A549 treated with ZK216348 at 1 μM for 4 hours (cell line): Measurements from ENCODE around the gene OSCP1. TPM values are rescaled to one million over a fixed set of nuclear protein-coding genes. Genes with fewer than 3 reads are reported as not detected.

Experiments
- total RNA-seq: library from RNA; stranded (reverse); fragments of 200-300 nt; extraction: Qiagen RNA extraction; gene quantifications from 5 replicates; pipeline ENCODE4 v1.2.3, GENCODE V29; 2022; ENCODE audit warnings: low read depth

The OSCP1 gene
- 4.4 to 6.1 TPM (median 5.4 TPM) in 5 replicates for total RNA-seq

GRCh38 chr1:36450270-36450918 is at the start of gene OSCP1:
TSS of gene OSCP1 (minus strand) at chr1:36450451. CDS start at chr1:36450369, 82 bp downstream.

GRCh38 chr1:36482724-36483388 is 32.6 kb upstream of the OSCP1 start, which contains the start of gene CSF3R:
TSS of gene CSF3R (minus strand) at chr1:36482913. CDS start at chr1:36479496, 3,417 bp downstream.

GRCh38 chr1:36463803-36464604 is 13.8 kb upstream of the OSCP1 start, which contains the start of gene MRPS15:
TSS of gene MRPS15 (minus strand) at chr1:36464384. CDS start at chr1:36464275, 109 bp downstream.

GRCh38 chr1:36397378-36398230 is 52.6 kb downstream of the OSCP1 start, which contains the start of gene LSM10:
TSS of gene LSM10 (minus strand) at chr1:36397908. CDS start at chr1:36394129, 3,779 bp downstream.

GRCh38 chr1:36385410-36386264 is 64.6 kb downstream of the OSCP1 start, which contains the start of gene STK40:
TSS of gene STK40 (minus strand) at chr1:36385924. CDS start at chr1:36361332, 24,592 bp downstream.

Other genes starting within 250 kb of the OSCP1 start
- 60.8 to 76.1 TPM (median 70.3 TPM) in 5 replicates for gene THRAP3, start 226.0 kb downstream of the OSCP1 start, total RNA-seq
- gene SH3D21, start 144.1 kb downstream of the OSCP1 start, total RNA-seq, result 1.2 to 2.8 TPM (median 2.1 TPM) in 5 replicates
- gene EVA1B, start 126.8 kb downstream of the OSCP1 start, total RNA-seq, result 6.7 to 27.6 TPM (median 24.8 TPM) in 5 replicates
- gene STK40, start 64.5 kb downstream of the OSCP1 start, total RNA-seq, result 6.9 to 12.5 TPM (median 10.5 TPM) in 5 replicates
- 30.6 to 46.9 TPM (median 45.1 TPM) in 5 replicates for gene LSM10, start 52.5 kb downstream of the OSCP1 start, total RNA-seq
- 79.5 to 99.0 TPM (median 80.9 TPM) in 5 replicates for gene MRPS15, start 13.9 kb upstream of the OSCP1 start, total RNA-seq
- not detected in 5 replicates for gene CSF3R, start 32.5 kb upstream of the OSCP1 start, total RNA-seq